Astrocyte (in vitro differentiated cells and primary cell): ENCODE data around the gene PPTC7.

ENCODE experiments used
- CTCF ChIP-seq: IDR thresholded peaks from 2 replicates; pipeline ENCODE4 v1.5.1; 2011; ENCODE audit warnings: low read depth, mild to moderate bottlenecking, inconsistent platforms, low read length, moderate library complexity; ENCODE audit not compliant: insufficient read depth
- EZH2 ChIP-seq: IDR thresholded peaks from 2 replicates; pipeline ENCODE4 v1.6.1; 2012; ENCODE audit warnings: mild to moderate bottlenecking, low read length, inconsistent platforms; ENCODE audit not compliant: insufficient read depth

DNA sequence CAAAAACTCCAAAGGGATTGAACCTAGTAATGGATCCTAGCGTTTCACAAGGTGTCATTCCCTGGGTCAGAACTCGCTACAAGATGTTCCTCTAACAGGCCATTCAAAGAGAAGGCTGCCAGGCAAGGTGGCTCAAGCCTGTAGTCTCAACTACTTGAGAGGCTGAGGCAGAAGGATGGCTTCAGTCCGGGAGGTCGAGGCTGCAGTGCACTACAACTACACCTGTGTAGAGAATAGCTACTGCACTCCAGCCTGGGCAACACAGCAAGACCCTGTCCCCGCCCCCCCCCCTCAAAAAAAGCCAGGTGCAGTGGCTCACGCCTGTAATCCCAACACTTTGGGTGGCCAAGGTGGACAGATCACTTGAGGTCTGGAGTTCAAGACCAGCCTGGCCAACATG lies 14.4 kb downstream of the PPTC7 start:
- TF ChIP-seq EZH2 (no peak), CTCF (no peak)
